IPS-18c (cell line): ENCODE measurements around the gene TMUB2.
"Not testable (repeated sequence)": the region's sequence is repeated elsewhere in the genome, so short reads cannot be mapped to it uniquely, and the experiment has no call there.

Experiments used
- H3K4me3 ChIP-seq: 2 replicates; pipeline ENCODE4 v1.7.0; 2013; ENCODE audit warnings: low read depth, mild to moderate bottlenecking, low read length, moderate library complexity; ENCODE audit not compliant: insufficient read depth
- H3K9me3 ChIP-seq: one replicate; pipeline ENCODE4 v1.6.1; 2013; ENCODE audit warnings: mild to moderate bottlenecking, low read length, moderate library complexity; ENCODE audit not compliant: control insufficient read depth, insufficient read depth

TMUB2 gene

DNA sequence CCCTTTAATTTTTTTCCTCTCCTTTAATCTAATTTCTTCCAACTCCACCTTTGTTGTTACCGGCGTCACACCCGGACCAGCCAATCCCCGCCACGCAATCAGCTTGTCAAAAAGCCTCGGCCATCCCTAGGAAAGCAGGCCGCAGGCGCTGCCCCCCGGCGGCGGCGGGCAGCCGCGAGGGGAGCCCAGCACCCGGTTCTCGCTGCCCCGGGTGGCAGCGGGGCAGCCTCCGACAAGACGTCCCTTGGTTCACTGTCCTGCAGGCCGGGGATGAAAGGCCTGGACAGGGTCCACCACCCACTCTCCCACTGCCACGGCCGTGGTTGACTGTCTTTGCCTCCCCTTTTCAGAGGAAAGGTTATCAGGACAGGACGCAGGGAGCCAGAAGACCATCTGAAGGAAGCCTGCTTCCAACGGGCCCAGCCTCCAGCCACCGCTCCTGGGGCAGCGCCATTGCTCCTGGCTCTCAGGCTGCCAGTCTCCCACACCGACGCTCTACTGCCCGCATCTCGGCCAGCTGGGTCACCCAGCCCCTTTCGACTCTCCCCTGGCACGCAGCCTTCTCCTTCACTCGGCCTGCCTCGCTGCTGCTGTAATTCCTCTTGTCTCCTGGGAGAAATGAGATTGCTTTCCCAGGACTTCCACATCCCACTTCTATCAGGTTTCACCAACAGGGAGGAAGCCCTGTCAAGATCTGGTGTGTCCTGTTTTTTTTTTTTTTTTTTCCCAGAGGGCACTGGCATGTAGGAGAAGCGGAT is 35.5 kb downstream of the TMUB2 start:
- Histone ChIP-seq H3K9me3 (no peaks in the 10 kb centered on the region), H3K4me3 (peak overlapping the region; percentile 86)

DNA sequence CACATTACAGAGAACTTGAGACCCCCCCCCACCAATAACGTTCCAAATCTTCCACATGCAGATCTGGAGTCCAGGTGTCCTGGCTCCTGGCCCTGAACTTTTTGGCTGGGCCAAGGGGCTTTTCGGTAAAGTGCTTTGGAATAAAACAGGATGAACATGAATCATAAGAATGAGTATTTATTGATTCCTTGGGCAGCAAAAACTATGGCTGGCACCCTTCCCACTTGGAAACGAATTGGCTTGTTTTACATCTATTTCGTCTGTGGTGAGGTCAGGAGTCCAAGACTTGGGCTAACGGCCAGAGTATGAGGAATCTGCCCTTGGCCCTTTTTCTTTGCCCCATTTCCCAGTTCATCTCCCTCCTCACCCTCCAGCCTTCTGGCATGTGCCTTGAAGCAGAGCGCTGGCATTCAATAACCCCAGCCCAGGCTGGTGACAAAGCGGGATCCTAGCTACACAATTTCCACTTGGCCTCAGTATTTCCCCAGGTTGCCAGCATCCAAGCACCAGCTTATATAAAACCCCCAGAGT is 36.8 kb downstream of the TMUB2 start:
- Histone ChIP-seq H3K9me3 (no peaks in the 10 kb centered on the region), H3K4me3 (no peak overlapping the region)

GRCh38 chr17:44229090-44229489 is 42.3 kb downstream of the TMUB2 start:
- Histone ChIP-seq H3K9me3 (no peaks in the 10 kb centered on the region), H3K4me3 (no peak overlapping the region)

GRCh38 chr17:44230140-44230539 is 43.4 kb downstream of the TMUB2 start:
- Histone ChIP-seq H3K4me3 (no peak overlapping the region), H3K9me3 (no peaks in the 10 kb centered on the region)

DNA sequence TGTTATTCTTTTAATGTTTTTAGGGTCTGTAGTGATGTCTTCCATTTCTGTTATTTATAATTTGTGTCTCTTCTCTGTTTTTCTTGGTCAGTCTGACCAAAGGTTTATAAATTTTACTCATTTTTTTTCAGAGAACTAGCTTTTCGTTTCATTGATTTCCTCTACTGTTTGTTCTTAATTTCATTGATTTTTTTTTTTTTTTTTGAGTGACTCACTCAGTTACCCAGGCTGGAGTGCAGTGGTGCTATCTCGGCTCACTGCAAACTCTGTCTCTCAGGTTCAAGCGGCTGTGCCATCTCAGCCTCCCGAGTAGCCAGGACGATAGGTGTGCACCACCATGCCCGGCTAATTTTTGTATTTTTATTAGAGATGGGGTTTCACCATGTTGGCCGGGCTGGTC is 45.3 kb downstream of the TMUB2 start:
- no peaks in the 10 kb centered on the region for H3K9me3 ChIP-seq
- H3K4me3 ChIP-seq, result no peak overlapping the region

DNA sequence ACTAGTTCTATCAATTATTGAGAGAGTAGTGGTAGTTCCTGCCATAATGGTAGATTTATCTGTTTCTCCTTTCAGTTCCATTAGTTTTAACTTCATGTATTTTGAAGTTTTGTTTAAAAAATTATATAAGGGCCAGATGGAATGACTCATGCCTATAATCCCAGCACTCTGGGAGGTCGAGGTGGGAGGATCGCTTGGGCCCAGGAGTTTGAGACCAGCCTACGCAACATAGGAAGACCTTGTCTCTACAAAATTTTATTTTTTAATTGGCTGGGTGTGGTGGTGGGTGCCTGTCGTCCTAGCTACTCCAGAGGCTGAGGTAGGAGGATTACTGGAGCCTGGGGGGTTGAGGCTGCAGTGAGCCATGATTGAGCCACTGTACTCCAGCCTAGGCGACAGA is 46.8 kb downstream of the TMUB2 start:
- Histone ChIP-seq H3K4me3 (no peak overlapping the region), H3K9me3 (no peaks in the 10 kb centered on the region)

GRCh38 chr17:44235583-44235936 is 48.8 kb downstream of the TMUB2 start:
- no peaks in the 10 kb centered on the region for H3K9me3 ChIP-seq
- H3K4me3 ChIP-seq, result no peak overlapping the region

GRCh38 chr17:44236444-44236991 is 49.7 kb downstream of the TMUB2 start:
- no peaks in the 10 kb centered on the region for H3K9me3 ChIP-seq
- H3K4me3 ChIP-seq, result no peak overlapping the region

- H3K9me3 ChIP-seq, H3K4me3 ChIP-seq: not testable (repeated sequence)
Observed at GRCh38 chr17:44237886-44238285, 51.1 kb downstream of the TMUB2 start.

GRCh38 chr17:44241106-44241624 is 54.4 kb downstream of the TMUB2 start:
- H3K4me3 ChIP-seq, result no peak overlapping the region
- H3K9me3 ChIP-seq, result no peaks in the 10 kb centered on the region
